GM12892 (cell line): ENCODE data around the gene VSTM2B.

Experiments
- POLR2A ChIP-seq: IDR thresholded peaks from 2 replicates; pipeline ENCODE4 v1.6.1; 2011; ENCODE audit warnings: low read depth, low read length, control low read depth
- POLR2AphosphoS5 ChIP-seq: IDR thresholded peaks from 2 replicates; pipeline ENCODE4 v1.6.1; 2011; ENCODE audit warnings: low read depth, low read length, control low read depth
- TAF1 ChIP-seq: IDR thresholded peaks from 2 replicates; pipeline ENCODE4 v1.6.1; 2011; ENCODE audit warnings: low read depth, mild to moderate bottlenecking, control low read depth, low read length, borderline replicate concordance

DNA sequence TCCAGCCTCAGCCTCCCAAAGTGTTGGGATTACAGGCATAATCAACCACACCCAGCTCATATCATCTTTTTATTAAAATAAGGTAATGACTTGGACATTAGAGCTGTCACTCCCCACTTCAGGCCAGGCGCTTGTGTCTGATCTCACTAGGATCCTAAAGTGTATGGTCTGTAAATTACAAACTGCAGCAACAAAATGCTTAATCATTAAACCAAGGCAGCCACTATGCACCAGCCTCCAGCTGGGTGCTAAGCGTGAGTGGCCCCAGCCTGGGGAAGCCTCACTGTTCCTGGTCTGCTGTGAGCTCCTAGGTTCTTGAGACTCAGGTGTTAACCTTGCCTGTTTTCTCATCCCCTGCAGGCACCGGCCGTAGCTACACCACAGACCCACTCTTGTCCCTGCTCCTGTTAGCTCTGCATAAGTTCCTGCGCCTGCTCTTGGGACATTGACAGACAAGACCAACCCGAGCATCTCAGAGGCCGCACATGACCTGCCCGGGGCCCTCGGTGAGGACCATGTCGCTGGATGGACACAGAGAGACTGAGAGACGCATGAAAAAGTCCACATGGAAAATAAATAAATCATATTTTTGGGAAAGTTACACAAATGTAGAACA lies 37.8 kb downstream of the VSTM2B start:
- TF ChIP-seq POLR2AphosphoS5, result no peak
- no peak for TF ChIP-seq POLR2A
- no peak for TF ChIP-seq TAF1
